H9 (cell line): ENCODE measurements around the gene MTRR. TPM values are rescaled to one million over a fixed set of nuclear protein-coding genes. Genes with fewer than 3 reads are reported as not detected.

Source experiments
- DNase-seq: peaks from one replicate; pipeline ENCODE4 v3.0.0-alpha.2; 2017
- H2AFZ ChIP-seq: one replicate; pipeline ENCODE4 v1.6.1; 2013; ENCODE audit warnings: mild to moderate bottlenecking, low read length, control low read depth, moderate library complexity
- H2AK5ac ChIP-seq: 2 replicates; pipeline ENCODE4 v1.6.1; 2013; ENCODE audit warnings: low read length, control low read depth, mixed read lengths; ENCODE audit not compliant: insufficient read length
- H2BK120ac ChIP-seq: one replicate; pipeline ENCODE4 v1.6.1; 2013; ENCODE audit warnings: low read depth, mild to moderate bottlenecking, low read length, control low read depth, inconsistent platforms; ENCODE audit not compliant: poor library complexity, severe bottlenecking
- H2BK12ac ChIP-seq: 2 replicates; pipeline ENCODE4 v1.6.1; 2013; ENCODE audit warnings: low read length, control low read depth, mixed read lengths, low read depth; ENCODE audit not compliant: insufficient read length
- H2BK15ac ChIP-seq: 2 replicates; pipeline ENCODE4 v1.6.1; 2013; ENCODE audit warnings: low read depth, low read length, control low read depth
- H2BK20ac ChIP-seq: one replicate; pipeline ENCODE4 v1.6.1; 2013; ENCODE audit warnings: low read depth, mild to moderate bottlenecking, low read length, control low read depth, inconsistent platforms; ENCODE audit not compliant: poor library complexity, severe bottlenecking
- H2BK5ac ChIP-seq: 2 replicates; pipeline ENCODE4 v1.6.1; 2013; ENCODE audit warnings: low read length, control low read depth, mixed read lengths; ENCODE audit not compliant: insufficient read length
- H3K14ac ChIP-seq: 2 replicates; pipeline ENCODE4 v1.6.1; 2013; ENCODE audit warnings: low read length, control low read depth; ENCODE audit not compliant: insufficient read depth
- H3K18ac ChIP-seq: 2 replicates; pipeline ENCODE4 v1.6.1; 2013; ENCODE audit warnings: low read depth, mild to moderate bottlenecking, mixed read lengths, low read length, control low read depth; ENCODE audit not compliant: insufficient read length
- H3K23ac ChIP-seq: 2 replicates; pipeline ENCODE4 v1.6.1; 2013; ENCODE audit warnings: low read length, control low read depth, mixed read lengths, low read depth; ENCODE audit not compliant: insufficient read length
- H3K23me2 ChIP-seq: 2 replicates; pipeline ENCODE4 v1.6.1; 2013; ENCODE audit warnings: low read depth, mild to moderate bottlenecking, mixed read lengths, low read length, control low read depth; ENCODE audit not compliant: insufficient read length, poor library complexity, severe bottlenecking
- H3K27ac ChIP-seq: 2 replicates; pipeline ENCODE4 v1.5.1; 2013; ENCODE audit warnings: low read length, control low read depth, mixed read lengths, low read depth; ENCODE audit not compliant: insufficient read length
- H3K27me3 ChIP-seq: 2 replicates; pipeline ENCODE4 v1.6.1; 2013; ENCODE audit warnings: low read length, control low read depth, inconsistent platforms; ENCODE audit not compliant: insufficient read depth
- H3K4ac ChIP-seq: 2 replicates; pipeline ENCODE4 v1.6.1; 2013; ENCODE audit warnings: low read depth, mild to moderate bottlenecking, control low read depth, inconsistent platforms, low read length, moderate library complexity
- H3K4me1 ChIP-seq: 2 replicates; pipeline ENCODE4 v1.6.1; 2013; ENCODE audit warnings: low read length, control low read depth, inconsistent platforms; ENCODE audit not compliant: insufficient read depth
- H3K4me2 ChIP-seq: 2 replicates; pipeline ENCODE4 v1.6.1; 2013; ENCODE audit warnings: low read length, control low read depth, mixed read lengths; ENCODE audit not compliant: insufficient read length, insufficient read depth
- H3K56ac ChIP-seq: 2 replicates; pipeline ENCODE4 v1.6.1; 2013; ENCODE audit warnings: low read depth, mild to moderate bottlenecking, mixed read lengths, low read length, control low read depth; ENCODE audit not compliant: insufficient read length
- H3K79me1 ChIP-seq: 2 replicates; pipeline ENCODE4 v1.6.1; 2013; ENCODE audit warnings: low read depth, mild to moderate bottlenecking, moderate library complexity, low read length, control low read depth, inconsistent platforms; ENCODE audit not compliant: insufficient read depth, poor library complexity, severe bottlenecking
- H3K79me2 ChIP-seq: 2 replicates; pipeline ENCODE4 v1.6.1; 2013; ENCODE audit warnings: low read length, control low read depth, inconsistent platforms; ENCODE audit not compliant: insufficient read depth
- H3K9ac ChIP-seq: 2 replicates; pipeline ENCODE4 v1.6.1; 2013; ENCODE audit warnings: low read length, control low read depth, mixed read lengths; ENCODE audit not compliant: insufficient read length; ENCODE audit errors: extremely low read depth
- H3K9me3 ChIP-seq: one replicate; pipeline ENCODE4 v1.6.1; 2013; ENCODE audit warnings: low read depth, low read length, inconsistent platforms; ENCODE audit not compliant: control insufficient read depth
- H3T11ph ChIP-seq: one replicate; pipeline ENCODE4 v1.6.1; 2013; ENCODE audit warnings: mild to moderate bottlenecking, low read length, control low read depth, inconsistent platforms
- H4K20me1 ChIP-seq: one replicate; pipeline ENCODE4 v1.6.1; 2013; ENCODE audit not compliant: control insufficient read depth, insufficient read length, insufficient read depth
- H4K5ac ChIP-seq: 2 replicates; pipeline ENCODE4 v1.6.1; 2013; ENCODE audit warnings: low read depth, mild to moderate bottlenecking, mixed read lengths, low read length, control low read depth; ENCODE audit not compliant: insufficient read length
- H4K8ac ChIP-seq: replicated peaks from 2 replicates; pipeline ENCODE4 v1.6.1; 2013; ENCODE audit warnings: low read length, control low read depth, mixed read lengths, low read depth; ENCODE audit not compliant: insufficient read length
- H4K91ac ChIP-seq: 2 replicates; pipeline ENCODE4 v1.6.1; 2013; ENCODE audit warnings: low read depth, mild to moderate bottlenecking, moderate library complexity, mixed read lengths, low read length, control low read depth; ENCODE audit not compliant: insufficient read length
- H3K27ac Mint-ChIP-seq, 3 experiments: 2 replicates in 2 of 3; 3 replicates in 1 of 3; pipeline ENCODE4 v1.8.0; 2020 to 2021; ENCODE audit warnings: mixed read lengths in 3 of 3, mild to moderate bottlenecking in 1 of 3, moderate library complexity in 1 of 3
- H3K27me3 Mint-ChIP-seq: 2 replicates; pipeline ENCODE4 v1.8.0; 2021; ENCODE audit warnings: low read depth, mild to moderate bottlenecking, moderate library complexity, mixed read lengths
- H3K36me3 Mint-ChIP-seq, 3 experiments: 2 replicates in 2 of 3; 3 replicates in 1 of 3; pipeline ENCODE4 v1.8.0; 2020 to 2021; ENCODE audit warnings: low read depth in 3 of 3, mixed read lengths in 3 of 3; ENCODE audit not compliant: insufficient read depth in 1 of 3
- H3K4me1 Mint-ChIP-seq, 2 experiments: 2 replicates each; pipeline ENCODE4 v1.8.0; 2020; ENCODE audit warnings: mixed read lengths in 2 of 2
- H3K4me3 Mint-ChIP-seq, 2 experiments: 2 replicates in 1 of 2; 3 replicates in 1 of 2; pipeline ENCODE4 v1.8.0; 2020 to 2021; ENCODE audit warnings: mild to moderate bottlenecking in 2 of 2, mixed read lengths in 2 of 2, moderate library complexity in 1 of 2
- H3K9me3 Mint-ChIP-seq, 2 experiments: 2 replicates in 1 of 2; 3 replicates in 1 of 2; pipeline ENCODE4 v1.8.0; 2020; ENCODE audit warnings: mild to moderate bottlenecking in 2 of 2, mixed read lengths in 2 of 2, moderate library complexity in 1 of 2
- CTCF ChIP-seq: fragments of 200-600 bp; sonication (generic); conservative IDR thresholded peaks from 3 replicates; pipeline ENCODE4 v1.8.0; 2021; ENCODE audit warnings: antibody characterized with exemption, mild to moderate bottlenecking
- WGBS: extraction: QIAGEN DNeasy Blood & Tissue Kit; methylation state at CpG from one replicate; pipeline ENCODE4 v1.1.7; 2013; ENCODE audit warnings: missing lambda C conversion rate, low lambda C conversion rate, mixed read lengths; ENCODE audit not compliant: insufficient read length; ENCODE audit errors: extremely low coverage; 5-methylcytosine and 5-hydroxymethylcytosine counted together
- total RNA-seq: library from RNA; stranded (reverse); gene quantifications from 2 replicates; pipeline ENCODE4 v1.2.1, GENCODE V29; 2021

The MTRR gene
- total RNA-seq, 1 experiment from 2014 or later = 66.0 TPM

DNA sequence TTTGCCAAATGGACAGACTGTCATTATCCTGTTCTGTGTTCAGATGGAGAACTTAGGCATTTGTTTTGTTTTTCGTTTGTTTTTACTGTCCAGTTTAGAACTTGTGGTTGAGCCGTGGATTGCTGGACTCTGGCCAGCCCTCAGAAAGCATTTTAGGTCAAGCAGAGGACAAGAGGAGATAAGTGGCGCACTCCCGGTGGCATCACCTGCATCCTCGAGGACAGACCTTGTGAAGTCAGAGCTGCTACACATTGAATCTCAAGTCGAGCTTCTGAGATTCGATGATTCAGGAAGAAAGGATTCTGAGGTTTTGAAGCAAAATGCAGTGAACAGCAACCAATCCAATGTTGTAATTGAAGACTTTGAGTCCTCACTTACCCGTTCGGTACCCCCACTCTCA, 8.9 kb downstream of the MTRR start:
- no peak overlapping the region for H2BK12ac ChIP-seq
- no CpG with 5 or more reads among the region's 9 CpGs for WGBS
- no peak overlapping the region for H3K27ac ChIP-seq
- no peak overlapping the region for H3K56ac ChIP-seq
- Mint-ChIP-seq H3K27ac (no peak overlapping the region; a peak in 1 of 7 replicates), H3K27me3 (no peaks in the 10 kb centered on the region), H3K36me3 (peaks cover 30 to 82% (median 75%) of the 10 kb centered on the region in 3 experiments), H3K4me3 (no peak overlapping the region), H3K4me1 (no peaks in the 10 kb centered on the region; a peak in 1 of 4 replicates), H3K9me3 (no peaks in the 10 kb centered on the region)
- H2AFZ ChIP-seq = no peak overlapping the region
- no peak for TF ChIP-seq CTCF
- no peak overlapping the region for H3K14ac ChIP-seq
- no peak overlapping the region for H4K8ac ChIP-seq
- no peak overlapping the region for H3K9ac ChIP-seq
- no peak overlapping the region for H2BK5ac ChIP-seq
- no peak overlapping the region for H3K4me2 ChIP-seq
- H3K23me2 ChIP-seq = no peaks in the 10 kb centered on the region
- no peaks in the 10 kb centered on the region for H3K4me1 ChIP-seq
- no peaks in the 10 kb centered on the region for H3K27me3 ChIP-seq
- peaks cover 4% of the 10 kb centered on the region for H3K79me1 ChIP-seq
- no peak overlapping the region for H2AK5ac ChIP-seq
- no peak overlapping the region for H2BK20ac ChIP-seq
- H2BK15ac ChIP-seq = no peak overlapping the region
- H3K18ac ChIP-seq = no peak overlapping the region
- H3K79me2 ChIP-seq = peaks cover 4% of the 10 kb centered on the region; the same call in 1 of the 2 replicates
- no peak overlapping the region for H3K4ac ChIP-seq
- H4K5ac ChIP-seq = no peak overlapping the region
- H3K9me3 ChIP-seq = no peaks in the 10 kb centered on the region
- no peak overlapping the region for H4K91ac ChIP-seq
- no peak overlapping the region for H3T11ph ChIP-seq
- no peak overlapping the region for H3K23ac ChIP-seq
- no peak for DNase-seq
- H2BK120ac ChIP-seq = no peak overlapping the region
- H4K20me1 ChIP-seq = no peaks in the 10 kb centered on the region
